HEK293 (cell line): ENCODE measurements around the gene CTCFL.
A peak's percentile ranks its signal among the peaks of the same experiment; 100 is the strongest.

Source experiments
- CTCF ChIA-PET: fragments of 350-600 bp; formaldehyde crosslinking; extraction: SDS; loops from one replicate; lab custom pipeline; 2021; ENCODE audit warnings: antibody characterized with exemption; lab: Yijun Ruan, JAX
- POLR2A ChIA-PET: fragments of 300-600 bp; formaldehyde crosslinking; extraction: SDS; loops from one replicate; lab custom pipeline; 2020; ENCODE audit warnings: antibody characterized with exemption, inconsistent platforms; lab: Yijun Ruan, JAX
- H3K27ac ChIP-seq: fragments of 200-500 bp; sonication (Bioruptor generic); 2 replicates; pipeline ENCODE4 v1.5.1; 2014; ENCODE audit warnings: low read depth, low read length, control low read depth, inconsistent platforms; ENCODE audit errors: extremely low read depth
- H3K36me3 ChIP-seq, 2 experiments: fragments of 200-500 bp in 1 of 2; sonication (Bioruptor generic) in 1 of 2; 1 replicate in 1 of 2; 2 replicates in 1 of 2; pipeline ENCODE4 v1.5.1; 2014 to 2017; ENCODE audit warnings: inconsistent platforms in 2 of 2, low read length in 2 of 2; ENCODE audit not compliant: control insufficient read depth in 2 of 2, insufficient read depth in 1 of 2
- H3K4me1 ChIP-seq: fragments of 200-500 bp; sonication (Bioruptor generic); 2 replicates; pipeline ENCODE4 v1.5.1; 2014; ENCODE audit warnings: mild to moderate bottlenecking, low read length, inconsistent platforms; ENCODE audit not compliant: control insufficient read depth, insufficient read depth
- H3K4me3 ChIP-seq: 2 replicates; pipeline ENCODE4 v1.5.1; 2011; ENCODE audit warnings: low read depth, mild to moderate bottlenecking, control low read depth, low read length, moderate library complexity
- H3K9me3 ChIP-seq: fragments of 200-500 bp; sonication (Bioruptor generic); 2 replicates; pipeline ENCODE4 v1.5.1; 2014; ENCODE audit warnings: low read depth, low read length, inconsistent platforms; ENCODE audit not compliant: control insufficient read depth, insufficient read depth
- BCL11B ChIP-seq: fragments of 450-650 bp; formaldehyde crosslinking; IDR thresholded peaks from 2 replicates; pipeline ENCODE4 v1.5.1; 2016; ENCODE audit warnings: low read depth, missing biosample characterization, missing genetic modification characterization
- FEZF1 ChIP-seq: fragments of 450-650 bp; formaldehyde crosslinking; IDR thresholded peaks from 2 replicates; pipeline ENCODE4 v1.5.1; 2016; ENCODE audit warnings: missing biosample characterization, missing genetic modification characterization
- GLIS2 ChIP-seq: fragments of 450-650 bp; formaldehyde crosslinking; IDR thresholded peaks from 2 replicates; pipeline ENCODE4 v1.5.1; 2016; ENCODE audit warnings: missing biosample characterization, missing genetic modification characterization
- HOXA7 ChIP-seq: sonication (generic); formaldehyde crosslinking; IDR thresholded peaks from 2 replicates; pipeline ENCODE4 v1.8.1; 2022; ENCODE audit warnings: missing genetic modification reagents, borderline replicate concordance
- KLF10 ChIP-seq: fragments of 450-650 bp; IDR thresholded peaks from 2 replicates; pipeline ENCODE4 v1.5.1; 2018; ENCODE audit warnings: missing biosample characterization, mild to moderate bottlenecking, missing genetic modification characterization
- MYNN ChIP-seq: fragments of 450-650 bp; formaldehyde crosslinking; IDR thresholded peaks from 2 replicates; pipeline ENCODE4 v1.5.1; 2016; ENCODE audit warnings: missing biosample characterization, missing genetic modification characterization, borderline replicate concordance
- MZF1 ChIP-seq: fragments of 450-650 bp; formaldehyde crosslinking; IDR thresholded peaks from 2 replicates; pipeline ENCODE4 v1.5.1; 2017; ENCODE audit warnings: missing biosample characterization, missing genetic modification characterization, borderline replicate concordance
- SALL2 ChIP-seq: fragments of 450-650 bp; formaldehyde crosslinking; IDR thresholded peaks from 2 replicates; pipeline ENCODE4 v1.5.0; 2017; ENCODE audit warnings: missing biosample characterization, mild to moderate bottlenecking, missing genetic modification characterization, borderline replicate concordance
- SP2 ChIP-seq: fragments of 450-650 bp; formaldehyde crosslinking; IDR thresholded peaks from 2 replicates; pipeline ENCODE4 v1.5.1; 2016; ENCODE audit warnings: missing biosample characterization, missing genetic modification characterization
- ZBTB11 ChIP-seq: fragments of 450-650 bp; formaldehyde crosslinking; conservative IDR thresholded peaks from 2 replicates; pipeline ENCODE4 v1.5.1; 2016; ENCODE audit warnings: low read depth, missing biosample characterization, missing genetic modification characterization
- ZBTB48 ChIP-seq: fragments of 450-650 bp; formaldehyde crosslinking; IDR thresholded peaks from 2 replicates; pipeline ENCODE4 v1.5.1; 2016; ENCODE audit warnings: missing biosample characterization, missing genetic modification characterization
- ZNF138 ChIP-seq: fragments of 450-650 bp; formaldehyde crosslinking; IDR thresholded peaks from 2 replicates; pipeline ENCODE4 v1.5.1; 2016; ENCODE audit warnings: missing biosample characterization, missing genetic modification characterization, borderline replicate concordance
- ZNF155 ChIP-seq: fragments of 450-650 bp; formaldehyde crosslinking; IDR thresholded peaks from 2 replicates; pipeline ENCODE4 v1.5.1; 2016; ENCODE audit warnings: missing biosample characterization, missing genetic modification characterization
- ZNF16 ChIP-seq: fragments of 450-650 bp; formaldehyde crosslinking; IDR thresholded peaks from 2 replicates; pipeline ENCODE4 v1.5.1; 2016; ENCODE audit warnings: low read depth, missing biosample characterization, missing genetic modification characterization
- ZNF202 ChIP-seq: fragments of 450-650 bp; formaldehyde crosslinking; IDR thresholded peaks from 2 replicates; pipeline ENCODE4 v1.5.1; 2016; ENCODE audit warnings: missing biosample characterization, missing genetic modification characterization, borderline replicate concordance
- ZNF211 ChIP-seq: fragments of 450-650 bp; formaldehyde crosslinking; IDR thresholded peaks from 2 replicates; pipeline ENCODE4 v1.5.1; 2016; ENCODE audit warnings: low read depth, missing biosample characterization, missing genetic modification characterization
- ZNF324 ChIP-seq: fragments of 450-650 bp; formaldehyde crosslinking; IDR thresholded peaks from 2 replicates; pipeline ENCODE4 v1.5.1; 2016; ENCODE audit warnings: missing biosample characterization, missing genetic modification characterization
- ZNF423 ChIP-seq: fragments of 450-650 bp; formaldehyde crosslinking; IDR thresholded peaks from 2 replicates; pipeline ENCODE4 v1.5.1; 2016; ENCODE audit warnings: missing biosample characterization, missing genetic modification characterization
- ZNF426 ChIP-seq: fragments of 450-650 bp; formaldehyde crosslinking; IDR thresholded peaks from 2 replicates; pipeline ENCODE4 v1.5.1; 2017; ENCODE audit warnings: missing biosample characterization, missing genetic modification characterization, mild to moderate bottlenecking, inconsistent platforms, moderate library complexity
- ZNF501 ChIP-seq: fragments of 450-650 bp; formaldehyde crosslinking; IDR thresholded peaks from 2 replicates; pipeline ENCODE4 v1.5.1; 2016; ENCODE audit warnings: missing biosample characterization, missing genetic modification characterization
- ZNF518A ChIP-seq: fragments of 450-650 bp; formaldehyde crosslinking; conservative IDR thresholded peaks from 2 replicates; pipeline ENCODE4 v1.5.1; 2016; ENCODE audit warnings: low read depth, missing biosample characterization, missing genetic modification characterization
- ZNF548 ChIP-seq: fragments of 450-650 bp; formaldehyde crosslinking; IDR thresholded peaks from 2 replicates; pipeline ENCODE4 v1.5.1; 2016; ENCODE audit warnings: missing biosample characterization, missing genetic modification characterization
- ZNF558 ChIP-seq: fragments of 450-650 bp; formaldehyde crosslinking; IDR thresholded peaks from 2 replicates; pipeline ENCODE4 v1.5.1; 2016; ENCODE audit warnings: missing biosample characterization, missing genetic modification characterization
- ZNF580 ChIP-seq: fragments of 450-650 bp; formaldehyde crosslinking; IDR thresholded peaks from 2 replicates; pipeline ENCODE4 v1.5.1; 2016; ENCODE audit warnings: missing biosample characterization, missing genetic modification characterization
- ZNF623 ChIP-seq: fragments of 450-650 bp; formaldehyde crosslinking; IDR thresholded peaks from 2 replicates; pipeline ENCODE4 v1.5.1; 2016; ENCODE audit warnings: missing biosample characterization, missing genetic modification characterization
- ZNF624 ChIP-seq: fragments of 450-650 bp; formaldehyde crosslinking; IDR thresholded peaks from 2 replicates; pipeline ENCODE4 v1.5.1; 2017; ENCODE audit warnings: missing biosample characterization, missing genetic modification characterization
- ZNF785 ChIP-seq: fragments of 450-650 bp; formaldehyde crosslinking; IDR thresholded peaks from 2 replicates; pipeline ENCODE4 v1.5.1; 2016; ENCODE audit warnings: missing biosample characterization, missing genetic modification characterization

CTCFL gene

GRCh38 chr20:57560554-57561355 is 35.8 kb upstream of the CTCFL start, which contains the start of gene PCK1 (continued):
- TF ChIP-seq ZBTB11 (tag by site-specific recombination) (no peak), MZF1 (no peak), FEZF1 (no peak), BCL11B (tag by site-specific recombination) (no peak), SP2 (tag by site-specific recombination) (peak; percentile 27), ZNF202 (tag by site-specific recombination) (no peak), ZNF624 (tag by site-specific recombination) (no peak), ZNF211 (tag by site-specific recombination) (no peak), ZNF324 (no peak), ZNF501 (tag by site-specific recombination) (no peak), ZNF785 (tag by site-specific recombination) (no peak), ZNF580 (tag by site-specific recombination) (no peak), GLIS2 (tag by site-specific recombination) (peak; percentile 38; the same call in 1 of the 2 replicates), ZNF548 (tag by site-specific recombination) (no peak), ZNF558 (tag by site-specific recombination) (no peak), ZNF155 (tag by site-specific recombination) (no peak), KLF10 (tag by site-specific recombination) (peak; percentile 97), ZNF623 (no peak), ZBTB48 (tag by site-specific recombination) (no peak), HOXA7 (CRISPR knock-in tag) (no peak), MYNN (tag by site-specific recombination) (no peak)

- Histone ChIP-seq H3K27ac (no peak overlapping the region), H3K4me1 (no peaks in the 10 kb centered on the region), H3K36me3 (peaks cover 0 to 9% of the 10 kb centered on the region in 2 experiments; a peak in 1 of 3 replicates), H3K9me3 (no peaks in the 10 kb centered on the region), H3K4me3 (no peak overlapping the region)
- POLR2A ChIA-PET = no interaction called here
- CTCF ChIA-PET = interaction anchor here (0.6 to 4.8 kb wide), 2 partner anchors 14 to 16 kb away, joined by 3 to 21 read pairs; no protein-coding TSS in a partner anchor
- TF ChIP-seq ZNF426 (tag by site-specific recombination) (no peak), ZNF16 (tag by site-specific recombination) (no peak), ZNF423 (tag by site-specific recombination) (no peak), SALL2 (tag by site-specific recombination) (no peak), ZNF138 (tag by site-specific recombination) (no peak), ZNF501 (tag by site-specific recombination) (no peak), ZNF518A (no peak)
These were observed 35.0 kb upstream of the CTCFL start for GRCh38 chr20:57559658-57560553.
